ENCODE data around the gene MGA.

The MGA gene

GRCh38 chr15:41656188-41656587, 4.0 kb upstream of the MGA start:
- DNase-seq (ENCODE audit: low read depth in 1 of 2, low spot score in 1 of 2): no peak

DNA sequence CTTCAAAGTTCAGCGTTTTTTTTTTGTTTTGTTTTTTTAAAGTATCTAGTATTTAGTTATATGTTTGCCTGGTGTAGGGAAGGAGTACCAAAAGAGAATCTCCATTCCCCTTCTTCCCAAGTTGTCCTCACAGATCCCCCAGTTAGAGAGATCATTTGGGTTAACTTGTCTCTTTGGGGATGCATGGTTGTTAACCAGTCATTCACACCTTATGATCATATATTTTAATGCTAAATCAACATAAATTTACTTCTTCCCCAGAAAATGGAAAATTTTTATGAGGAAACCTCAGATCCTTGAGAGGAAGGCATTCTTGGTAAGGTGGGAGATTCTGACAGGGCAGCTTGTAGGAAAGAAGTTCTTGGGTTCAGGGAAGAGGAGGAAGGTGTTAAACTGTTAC, 1.5 kb upstream of the MGA start:
- DNase-seq (ENCODE audit: low read depth in 1 of 2, low spot score in 1 of 2): no peak

DNA sequence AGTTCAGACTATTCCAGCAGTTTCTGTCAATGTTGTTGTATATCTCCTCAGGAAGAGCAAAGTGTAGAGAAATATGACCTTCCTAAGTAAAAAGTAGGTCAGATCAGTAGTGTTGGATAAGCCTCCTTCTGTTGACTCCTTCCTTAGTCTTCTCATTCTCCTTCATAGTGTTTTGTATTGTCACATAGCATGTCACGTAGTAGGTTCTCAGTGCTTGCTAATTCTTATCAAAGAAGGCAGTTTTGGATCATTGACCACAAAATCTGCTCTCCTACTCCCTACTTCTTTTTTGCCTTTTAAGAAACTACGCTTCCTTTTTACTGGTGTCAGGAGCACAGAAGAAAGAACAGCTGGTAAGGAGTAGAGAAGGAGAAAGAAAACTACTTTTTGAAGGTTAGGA, 1.0 kb upstream of the MGA start:
- no peak for DNase-seq (ENCODE audit: low read depth in 1 of 2, low spot score in 1 of 2)

GRCh38 chr15:41659855-41660234, 360 bp upstream of the MGA start:
- no peak for DNase-seq (ENCODE audit: low read depth in 1 of 2, low spot score in 1 of 2)

- DNase-seq (ENCODE audit: low read depth in 1 of 2, low spot score in 1 of 2): no peak
These were observed 893 bp downstream of the MGA start for GRCh38 chr15:41661078-41661517.

DNA sequence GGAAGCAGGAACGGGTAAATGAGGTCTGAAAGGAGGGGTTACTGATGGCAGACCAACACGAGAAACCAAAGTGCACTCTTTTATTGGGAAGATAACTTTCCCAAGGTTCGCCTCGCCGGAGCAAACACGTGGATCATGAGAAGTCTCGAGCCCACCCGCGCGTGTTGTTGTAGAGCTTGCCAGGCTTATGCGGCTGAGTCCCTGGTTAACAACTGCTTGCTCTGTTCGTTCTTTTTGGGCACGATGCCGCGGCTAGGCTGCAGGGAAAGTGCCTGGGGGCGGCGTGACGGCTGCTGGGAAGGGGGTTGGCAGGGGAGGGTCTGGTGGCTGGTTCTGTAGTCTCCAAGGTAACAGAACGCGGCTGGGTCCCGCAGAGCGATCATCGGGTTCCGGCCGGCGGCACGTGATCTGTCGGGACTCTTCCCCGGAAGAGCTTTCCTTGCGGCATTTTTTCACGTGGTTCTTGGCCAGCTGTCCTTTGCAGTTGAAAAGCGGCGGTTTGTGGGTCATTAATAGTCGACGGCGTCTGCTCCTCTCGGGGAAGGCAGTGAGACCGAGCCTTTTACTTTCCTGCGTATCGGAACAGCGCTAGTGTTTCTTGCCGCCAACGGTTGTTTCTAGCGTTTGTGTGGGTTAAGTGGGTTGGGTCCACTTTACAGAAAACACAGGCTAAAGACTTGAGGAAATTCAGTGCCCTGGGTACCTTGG, 1.5 kb downstream of the MGA start:
- peak; percentile 32 to 50 for DNase-seq (ENCODE audit: low read depth in 1 of 2, low spot score in 1 of 2)

- DNase-seq (ENCODE audit: low read depth in 1 of 2, low spot score in 1 of 2): no peak
These were observed 6.2 kb downstream of the MGA start for GRCh38 chr15:41666353-41666920.

DNA sequence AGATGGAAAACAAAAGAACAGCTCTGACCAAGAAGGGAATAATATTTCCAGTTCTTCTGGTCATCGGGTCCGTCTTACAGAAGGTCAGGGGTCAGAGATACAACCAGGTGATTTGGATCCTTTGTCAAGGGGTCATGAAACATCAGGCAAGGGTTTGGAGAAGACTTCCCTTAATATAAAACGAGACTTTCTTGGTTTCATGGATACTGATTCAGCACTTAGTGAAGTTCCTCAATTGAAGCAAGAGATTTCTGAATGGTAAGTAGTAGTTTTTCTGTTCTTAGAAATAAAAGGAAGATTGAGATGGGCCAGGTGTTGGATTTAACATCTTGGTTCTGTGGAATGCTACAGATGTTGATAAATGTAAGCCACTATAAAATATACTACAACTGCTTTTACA, 9.5 kb downstream of the MGA start:
- no peak for DNase-seq (ENCODE audit: low read depth in 1 of 2, low spot score in 1 of 2)

DNA sequence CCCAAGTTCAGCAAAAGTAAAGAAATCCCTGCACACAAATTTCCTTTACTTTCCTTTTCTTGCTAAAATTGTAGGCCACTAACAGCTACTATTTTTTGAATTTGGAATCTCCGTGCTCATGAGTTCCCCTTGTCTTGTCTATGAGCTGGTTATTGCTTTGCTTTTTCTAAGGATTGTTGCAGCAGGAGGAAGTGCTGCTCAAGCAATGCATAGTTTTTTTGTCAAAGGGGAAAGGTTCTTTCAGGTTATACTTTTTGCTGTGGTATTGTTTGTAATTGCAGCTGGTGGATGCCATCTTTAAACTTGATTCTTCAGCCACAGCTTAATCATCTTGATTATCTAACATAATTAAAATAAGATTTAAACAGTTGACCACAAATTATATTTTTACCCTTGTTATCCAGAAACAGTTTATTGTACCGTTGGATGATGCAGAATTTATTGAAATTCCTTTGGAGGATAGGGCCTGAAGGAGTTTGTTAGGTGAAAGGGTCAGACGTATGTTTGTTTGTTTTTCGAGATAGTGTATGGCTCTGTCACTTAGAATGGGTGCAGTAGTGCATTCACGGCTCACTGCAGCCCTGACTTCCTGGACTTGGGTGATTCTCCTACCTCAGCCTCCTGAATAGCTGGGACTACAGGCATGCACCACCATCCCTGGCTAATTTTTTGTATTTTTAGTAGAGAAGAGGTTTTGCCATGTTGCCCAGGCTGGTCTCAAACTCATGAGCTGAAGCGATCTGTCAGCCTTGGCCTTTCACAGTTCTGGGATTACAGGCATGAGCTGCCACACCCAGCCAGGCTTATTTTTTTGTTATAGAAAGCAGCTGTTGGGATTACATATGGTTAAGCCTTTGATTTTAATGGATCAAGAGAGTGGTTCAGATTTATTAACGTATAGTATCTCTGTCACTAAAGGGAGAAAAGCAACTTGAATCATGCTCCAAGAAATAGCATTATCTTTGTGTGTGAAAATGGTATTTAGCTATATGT, 11.7 kb downstream of the MGA start:
- DNase-seq (ENCODE audit: low read depth in 1 of 2, low spot score in 1 of 2): no peak

- no peak for DNase-seq (ENCODE audit: low read depth in 1 of 2, low spot score in 1 of 2)
These were observed 15.1 kb downstream of the MGA start for GRCh38 chr15:41675337-41675736.

GRCh38 chr15:41678742-41679141, 18.5 kb downstream of the MGA start:
- no peak for DNase-seq (ENCODE audit: low read depth in 1 of 2, low spot score in 1 of 2)

- DNase-seq (ENCODE audit: low read depth in 1 of 2, low spot score in 1 of 2): no peak
These were observed 23.8 kb downstream of the MGA start for GRCh38 chr15:41683955-41684354.

GRCh38 chr15:41688671-41689070, 28.5 kb downstream of the MGA start:
- DNase-seq (ENCODE audit: low read depth in 1 of 2, low spot score in 1 of 2): no peak

- no peak for DNase-seq (ENCODE audit: low read depth in 1 of 2, low spot score in 1 of 2)
These were observed 28.9 kb downstream of the MGA start for GRCh38 chr15:41689083-41689482.

- DNase-seq (ENCODE audit: low read depth in 1 of 2, low spot score in 1 of 2): no peak
These were observed 29.6 kb downstream of the MGA start for GRCh38 chr15:41689834-41690233.

GRCh38 chr15:41690636-41691035, 30.4 kb downstream of the MGA start:
- no peak for DNase-seq (ENCODE audit: low read depth in 1 of 2, low spot score in 1 of 2)

DNA sequence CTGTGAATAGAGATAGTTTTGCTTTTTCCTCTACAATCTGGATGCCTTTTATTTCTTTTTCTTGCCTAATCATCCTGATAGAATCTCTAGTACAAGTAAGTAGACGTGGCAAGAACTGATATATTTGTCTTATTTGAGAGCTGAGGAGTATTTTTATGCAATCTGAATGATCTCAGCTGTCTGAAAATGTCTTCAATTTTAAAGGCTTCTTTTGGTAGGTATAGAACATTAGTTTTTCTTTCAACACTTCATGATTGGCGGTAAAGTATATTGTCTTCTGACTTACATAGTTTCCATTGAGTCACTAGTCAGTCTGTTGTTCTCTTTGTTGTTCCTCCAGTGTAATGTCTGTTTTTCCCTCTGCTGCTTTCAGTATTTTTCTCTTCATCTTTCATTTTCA, 31.3 kb downstream of the MGA start:
- DNase-seq (ENCODE audit: low read depth in 1 of 2, low spot score in 1 of 2): no peak

DNA sequence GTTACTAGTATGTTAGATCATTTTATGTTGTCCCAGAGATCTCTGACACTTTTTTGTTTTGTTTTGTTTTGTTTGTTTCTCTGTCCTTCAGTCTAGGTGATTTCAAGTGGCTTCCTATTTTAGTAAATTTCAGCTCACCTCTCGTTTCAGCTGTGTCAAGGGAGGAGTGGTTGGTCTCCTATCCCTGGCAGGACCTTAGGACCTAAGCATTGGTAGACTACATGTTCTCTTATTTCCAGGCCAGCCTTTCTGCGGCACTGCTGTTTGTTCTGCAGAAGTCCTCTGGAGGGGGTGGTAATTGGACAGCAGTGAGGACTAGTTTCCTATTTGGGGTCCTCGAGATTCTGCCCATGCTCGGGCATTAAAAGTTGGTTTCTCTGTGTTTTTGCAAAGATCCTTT, 31.8 kb downstream of the MGA start:
- no peak for DNase-seq (ENCODE audit: low read depth in 1 of 2, low spot score in 1 of 2)

- no peak for DNase-seq (ENCODE audit: low read depth in 1 of 2, low spot score in 1 of 2)
These were observed 33.6 kb downstream of the MGA start for GRCh38 chr15:41693757-41694156.

GRCh38 chr15:41695750-41696436, 35.7 kb downstream of the MGA start:
- no peak for DNase-seq (ENCODE audit: low read depth in 1 of 2, low spot score in 1 of 2)

DNA sequence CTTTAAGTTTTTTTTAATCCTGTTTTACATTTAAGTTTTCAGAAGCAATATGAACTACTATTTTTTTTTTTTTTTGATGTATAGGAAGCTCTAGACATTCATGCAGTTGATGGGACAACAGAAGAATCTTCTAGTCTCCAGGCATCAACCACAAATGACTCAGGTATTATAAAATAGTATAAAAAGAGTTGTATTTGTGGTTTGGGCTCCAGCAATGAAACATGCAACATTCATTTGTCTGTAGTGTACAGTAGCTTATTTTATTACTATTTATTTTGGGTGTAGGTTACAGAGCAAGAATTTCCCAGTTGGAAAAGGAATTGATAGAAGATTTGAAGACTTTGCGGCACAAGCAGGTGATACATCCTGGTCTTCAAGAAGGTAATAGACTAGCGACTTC, 38.6 kb downstream of the MGA start:
- DNase-seq (ENCODE audit: low read depth in 1 of 2, low spot score in 1 of 2): no peak
